ENCODE results near the gene STAC. TPM values are rescaled to one million over a fixed set of nuclear protein-coding genes. Genes with fewer than 3 reads are reported as not detected.
"Not testable (repeated sequence)": the region's sequence is repeated elsewhere in the genome, so short reads cannot be mapped to it uniquely, and the experiment has no call there.

The STAC gene
- total RNA-seq, 1 experiment from 2014 or later, result 3.7 TPM

- DNase-seq (ENCODE audit: low read depth), result peak; percentile 16
Measured at GRCh38 chr3:36477655-36478054, 97.4 kb downstream of the STAC start.

GRCh38 chr3:36480911-36481648 is 100.8 kb downstream of the STAC start:
- DNase-seq (ENCODE audit: low read depth), result no peak

- peak; percentile 8 for DNase-seq (ENCODE audit: low read depth)
Measured at GRCh38 chr3:36482256-36482655, 102.0 kb downstream of the STAC start.

GRCh38 chr3:36482880-36483279 is 102.6 kb downstream of the STAC start:
- DNase-seq (ENCODE audit: low read depth), result no peak

- no peak for DNase-seq (ENCODE audit: low read depth)
Measured at GRCh38 chr3:36483709-36484108, 103.4 kb downstream of the STAC start.

- no peak for DNase-seq (ENCODE audit: low read depth)
Measured at GRCh38 chr3:36484386-36484785, 104.1 kb downstream of the STAC start.

GRCh38 chr3:36486009-36486795 is 105.9 kb downstream of the STAC start:
- no peak for DNase-seq (ENCODE audit: low read depth)

GRCh38 chr3:36487616-36488015 is 107.3 kb downstream of the STAC start:
- no peak for DNase-seq (ENCODE audit: low read depth)

GRCh38 chr3:36488077-36488789 is 107.9 kb downstream of the STAC start:
- DNase-seq (ENCODE audit: low read depth), result no peak

- no peak for DNase-seq (ENCODE audit: low read depth)
Measured at GRCh38 chr3:36489101-36489500, 108.8 kb downstream of the STAC start.

GRCh38 chr3:36489679-36490425 is 109.5 kb downstream of the STAC start:
- no peak for DNase-seq (ENCODE audit: low read depth)

- DNase-seq (ENCODE audit: low read depth), result no peak
Measured at GRCh38 chr3:36493051-36493450, 112.7 kb downstream of the STAC start.

GRCh38 chr3:36494461-36495109 is 114.3 kb downstream of the STAC start:
- DNase-seq (ENCODE audit: low read depth), result peak; percentile 22

GRCh38 chr3:36496684-36497633 is 116.7 kb downstream of the STAC start:
- DNase-seq (ENCODE audit: low read depth), result no peak

- DNase-seq (ENCODE audit: low read depth), result not testable (repeated sequence)
Measured at GRCh38 chr3:36500053-36500452, 119.7 kb downstream of the STAC start.

GRCh38 chr3:36501616-36502015 is 121.3 kb downstream of the STAC start:
- DNase-seq (ENCODE audit: low read depth), result no peak

GRCh38 chr3:36505393-36505792 is 125.1 kb downstream of the STAC start:
- no peak for DNase-seq (ENCODE audit: low read depth)

GRCh38 chr3:36511791-36512486 is 131.6 kb downstream of the STAC start:
- DNase-seq (ENCODE audit: low read depth), result no peak

GRCh38 chr3:36512555-36512954 is 132.3 kb downstream of the STAC start:
- DNase-seq (ENCODE audit: low read depth), result no peak

All from RPMI7951 (cell line).